ENCODE measurements around the gene SPAAR.

DNA sequence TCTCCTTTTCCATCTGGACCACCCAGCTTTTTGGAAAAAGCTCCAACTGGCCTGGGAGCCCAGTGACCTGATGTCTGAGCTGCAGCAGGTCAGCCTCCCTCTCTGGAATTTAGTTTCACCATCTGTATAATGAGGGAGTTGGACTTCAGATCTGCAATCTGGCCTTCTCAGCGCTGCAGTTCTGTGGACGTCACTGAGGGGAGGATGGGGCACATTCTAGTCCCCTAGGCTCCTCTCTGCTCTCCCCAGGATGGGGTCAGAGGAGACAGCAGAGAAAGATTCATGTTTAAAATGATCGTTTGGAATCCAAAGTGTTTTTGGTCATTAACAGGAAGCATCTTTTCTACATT lies 49.3 kb upstream of the SPAAR start:
- no peak for TF ChIP-seq CTCF (IDR thresholded peaks at IDR 0.05; ENCODE audit: low read depth, low read length, missing input control)
- TF ChIP-seq, protein P1, sequence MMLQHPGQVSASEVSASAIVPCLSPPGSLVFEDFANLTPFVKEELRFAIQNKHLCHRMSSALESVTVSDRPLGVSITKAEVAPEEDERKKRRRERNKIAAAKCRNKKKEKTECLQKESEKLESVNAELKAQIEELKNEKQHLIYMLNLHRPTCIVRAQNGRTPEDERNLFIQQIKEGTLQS (IDR thresholded peaks at IDR 0.05) = no peak
- no peak for TF ChIP-seq MAX (IDR thresholded peaks at IDR 0.05)
- no peak for TF ChIP-seq RAD21 (IDR thresholded peaks at IDR 0.05)
- TF ChIP-seq, protein P2, sequence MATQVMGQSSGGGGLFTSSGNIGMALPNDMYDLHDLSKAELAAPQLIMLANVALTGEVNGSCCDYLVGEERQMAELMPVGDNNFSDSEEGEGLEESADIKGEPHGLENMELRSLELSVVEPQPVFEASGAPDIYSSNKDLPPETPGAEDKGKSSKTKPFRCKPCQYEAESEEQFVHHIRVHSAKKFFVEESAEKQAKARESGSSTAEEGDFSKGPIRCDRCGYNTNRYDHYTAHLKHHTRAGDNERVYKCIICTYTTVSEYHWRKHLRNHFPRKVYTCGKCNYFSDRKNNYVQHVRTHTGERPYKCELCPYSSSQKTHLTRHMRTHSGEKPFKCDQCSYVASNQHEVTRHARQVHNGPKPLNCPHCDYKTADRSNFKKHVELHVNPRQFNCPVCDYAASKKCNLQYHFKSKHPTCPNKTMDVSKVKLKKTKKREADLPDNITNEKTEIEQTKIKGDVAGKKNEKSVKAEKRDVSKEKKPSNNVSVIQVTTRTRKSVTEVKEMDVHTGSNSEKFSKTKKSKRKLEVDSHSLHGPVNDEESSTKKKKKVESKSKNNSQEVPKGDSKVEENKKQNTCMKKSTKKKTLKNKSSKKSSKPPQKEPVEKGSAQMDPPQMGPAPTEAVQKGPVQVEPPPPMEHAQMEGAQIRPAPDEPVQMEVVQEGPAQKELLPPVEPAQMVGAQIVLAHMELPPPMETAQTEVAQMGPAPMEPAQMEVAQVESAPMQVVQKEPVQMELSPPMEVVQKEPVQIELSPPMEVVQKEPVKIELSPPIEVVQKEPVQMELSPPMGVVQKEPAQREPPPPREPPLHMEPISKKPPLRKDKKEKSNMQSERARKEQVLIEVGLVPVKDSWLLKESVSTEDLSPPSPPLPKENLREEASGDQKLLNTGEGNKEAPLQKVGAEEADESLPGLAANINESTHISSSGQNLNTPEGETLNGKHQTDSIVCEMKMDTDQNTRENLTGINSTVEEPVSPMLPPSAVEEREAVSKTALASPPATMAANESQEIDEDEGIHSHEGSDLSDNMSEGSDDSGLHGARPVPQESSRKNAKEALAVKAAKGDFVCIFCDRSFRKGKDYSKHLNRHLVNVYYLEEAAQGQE (IDR thresholded peaks at IDR 0.05) = no peak

Data from liver (tissue), 3 donors.